HG02943 (cell line): ENCODE results near the gene AGPAT4.

Source experiments
- ATAC-seq: cut with Tn5 transposase; IDR thresholded peaks from one replicate; pipeline ENCODE4 v1.9.1; 2021; ENCODE audit warnings: mild to moderate bottlenecking, low read depth, moderate library complexity; ENCODE audit not compliant: unreplicated experiment

Gene AGPAT4

DNA sequence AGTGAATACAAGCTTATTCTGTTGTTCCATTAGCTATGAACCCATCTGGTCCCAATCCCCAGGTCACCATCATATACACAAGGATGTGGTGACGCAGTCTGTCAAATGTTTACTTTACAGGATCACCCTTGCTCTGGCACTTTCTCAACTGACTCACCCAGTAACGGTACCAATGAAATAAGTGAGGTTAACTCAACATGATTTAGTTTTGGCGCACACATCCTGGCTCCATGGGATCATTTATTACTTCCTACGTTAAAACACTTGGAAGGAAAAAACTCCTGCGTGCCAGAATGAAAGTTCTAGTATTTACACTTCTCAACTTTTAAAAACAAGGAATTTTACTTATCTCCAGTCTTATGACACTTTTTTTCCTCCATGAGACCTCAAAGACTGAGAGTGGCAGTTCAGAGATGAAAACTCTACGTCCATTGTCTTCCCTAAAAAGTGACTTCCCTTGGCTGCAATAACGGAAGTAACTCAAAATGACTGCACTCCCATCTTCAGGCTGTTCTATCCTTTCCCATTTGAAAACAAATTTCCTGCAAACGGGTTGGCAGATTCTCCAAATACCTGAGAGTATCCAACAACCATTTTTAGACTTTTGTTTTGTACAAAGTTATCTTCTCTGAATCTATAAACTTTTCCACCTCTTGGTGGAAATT lies 15.9 kb downstream of the AGPAT4 start:
- no peak for ATAC-seq

DNA sequence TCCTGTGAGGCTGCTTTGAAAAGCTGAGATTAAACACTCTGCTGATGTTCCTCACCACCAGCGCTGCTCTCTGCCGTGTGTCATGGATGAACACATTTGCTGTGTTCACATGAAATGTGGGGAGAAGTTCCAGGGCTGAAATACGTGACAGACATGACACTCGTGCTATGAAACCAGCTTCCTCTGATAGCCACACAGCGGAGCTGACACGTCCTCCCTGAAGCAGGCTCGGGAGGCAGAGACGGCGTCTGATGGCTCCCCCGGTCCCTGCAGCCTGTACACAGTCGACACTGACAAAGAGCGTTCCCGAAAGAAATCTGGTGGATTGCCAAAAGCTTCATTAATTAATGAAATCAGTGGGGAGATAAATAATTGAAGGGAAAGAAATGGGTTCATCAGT lies 17.5 kb downstream of the AGPAT4 start:
- no peak for ATAC-seq

DNA sequence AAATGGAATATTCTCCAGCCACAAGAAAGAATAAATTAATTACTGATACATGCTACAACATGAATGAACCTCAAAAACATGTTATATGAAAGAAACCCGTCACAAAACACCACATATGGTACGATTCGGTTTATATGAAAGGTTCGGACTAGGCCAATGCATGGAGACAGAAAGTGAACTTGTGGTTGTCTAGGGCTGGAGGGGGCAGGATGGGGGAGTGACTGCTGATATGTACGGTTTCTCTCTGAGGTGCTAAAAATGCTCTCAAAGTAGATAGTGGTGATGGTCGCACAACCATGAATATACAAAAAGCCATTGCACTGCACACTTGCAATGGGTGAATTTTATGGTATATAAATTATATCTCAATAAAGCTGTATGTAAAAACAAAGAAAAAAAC lies 18.3 kb downstream of the AGPAT4 start:
- ATAC-seq = no peak

DNA sequence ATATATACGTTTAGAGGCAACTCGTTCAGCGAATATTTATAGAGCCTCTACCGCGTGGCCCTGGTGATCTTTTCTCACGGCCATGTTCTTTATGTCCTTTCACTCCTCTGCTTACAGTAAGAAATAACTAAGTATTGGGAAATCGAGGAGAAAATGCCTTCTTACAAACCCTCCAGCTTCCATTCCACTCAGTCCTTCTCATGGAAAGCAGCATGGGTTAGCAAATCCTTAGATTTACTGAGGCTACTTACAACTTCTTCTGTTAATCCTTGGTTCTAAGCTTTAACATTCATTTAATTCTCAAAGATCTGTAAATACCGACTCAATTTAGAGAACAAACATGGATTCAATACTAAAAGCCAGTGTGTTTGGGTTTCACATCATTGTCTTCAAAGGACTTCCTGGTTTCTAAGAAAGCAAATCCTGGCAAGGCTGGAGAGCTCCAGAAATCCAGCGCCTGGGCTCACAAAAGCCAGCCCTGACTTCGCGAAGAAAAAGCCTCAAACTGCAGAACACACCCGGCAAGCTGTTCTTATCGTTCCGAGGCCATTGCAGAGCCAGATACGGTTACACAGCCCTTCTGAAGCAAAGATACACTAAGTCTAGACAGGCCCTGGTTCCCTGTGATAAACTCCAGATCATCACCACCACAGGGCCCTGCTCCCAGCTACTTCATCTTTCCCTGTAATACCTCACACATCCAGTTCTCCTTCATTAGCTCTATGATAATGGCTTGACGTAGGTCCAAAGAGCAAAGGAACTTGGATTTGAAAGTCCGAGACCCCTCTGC lies 19.2 kb downstream of the AGPAT4 start:
- no peak for ATAC-seq

DNA sequence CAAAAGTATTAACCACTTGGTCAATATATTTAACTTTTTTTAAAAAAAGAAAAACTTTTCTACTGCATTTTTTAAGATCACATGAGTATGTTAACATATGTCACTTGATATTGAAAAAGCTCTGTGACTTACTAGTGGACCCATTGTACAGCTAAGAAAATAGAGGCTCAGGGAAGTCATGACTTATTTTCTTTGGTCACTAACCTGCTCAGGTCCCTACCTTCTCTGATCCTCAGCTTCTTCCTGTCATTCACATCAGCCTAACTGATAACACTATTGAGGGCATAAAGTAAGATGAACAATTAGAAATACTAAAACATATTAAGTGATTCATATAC lies 19.8 kb downstream of the AGPAT4 start:
- ATAC-seq = no peak

DNA sequence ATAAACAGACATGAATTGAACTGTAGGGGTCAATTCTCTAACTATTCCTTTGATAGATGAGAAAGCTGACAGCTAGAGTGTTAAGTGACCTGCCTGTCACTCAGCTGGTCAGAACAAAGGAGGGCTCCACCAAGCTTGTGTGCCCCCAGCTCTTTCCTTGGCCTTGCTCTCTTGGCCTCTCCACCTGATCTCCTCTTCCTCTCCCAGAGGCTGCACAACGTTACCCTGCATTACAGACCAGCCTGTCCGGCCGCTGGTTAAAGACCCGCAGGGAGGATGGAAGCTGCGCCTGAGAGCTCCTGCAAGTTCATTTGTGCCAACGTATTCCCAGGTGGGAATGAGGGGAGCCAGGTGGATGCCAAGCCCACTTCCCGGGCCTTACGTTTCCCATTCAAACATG lies 22.5 kb downstream of the AGPAT4 start:
- no peak for ATAC-seq

DNA sequence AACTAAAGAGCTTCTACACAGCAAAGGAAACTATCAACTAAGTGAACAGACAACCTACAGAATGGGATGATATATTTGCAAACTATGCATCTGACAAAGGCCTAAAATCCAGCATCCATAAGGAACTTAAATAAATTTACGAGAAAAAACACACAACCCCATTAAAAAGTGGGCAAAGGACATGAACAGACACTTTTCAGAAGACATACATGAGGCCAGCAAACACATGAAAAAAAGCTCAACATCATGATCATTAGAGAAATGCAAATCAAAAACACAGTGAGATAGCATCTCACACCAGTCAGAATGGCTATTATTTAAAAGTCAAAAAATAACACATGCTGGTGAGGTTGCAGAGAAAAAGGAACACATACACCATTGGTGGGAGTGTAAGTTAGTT lies 24.5 kb downstream of the AGPAT4 start:
- ATAC-seq = no peak

DNA sequence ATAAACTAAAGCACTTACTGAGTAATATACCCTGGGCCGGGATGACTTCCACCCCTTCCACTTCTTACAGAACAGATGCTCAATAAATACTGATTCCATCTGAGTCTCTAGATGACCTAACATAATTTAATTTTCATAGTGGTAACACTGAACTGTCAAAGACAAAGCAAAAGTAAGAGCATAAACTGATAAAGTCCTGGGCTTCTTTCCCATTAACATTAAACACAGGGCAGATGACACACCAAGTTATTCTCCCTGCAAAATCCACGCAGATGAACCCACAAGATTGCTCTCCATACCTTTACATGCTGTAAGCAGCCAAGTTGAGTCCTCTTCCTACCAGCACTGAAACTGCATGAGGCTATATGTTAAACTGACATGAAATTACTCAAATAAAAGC lies 27.1 kb downstream of the AGPAT4 start:
- ATAC-seq = no peak

DNA sequence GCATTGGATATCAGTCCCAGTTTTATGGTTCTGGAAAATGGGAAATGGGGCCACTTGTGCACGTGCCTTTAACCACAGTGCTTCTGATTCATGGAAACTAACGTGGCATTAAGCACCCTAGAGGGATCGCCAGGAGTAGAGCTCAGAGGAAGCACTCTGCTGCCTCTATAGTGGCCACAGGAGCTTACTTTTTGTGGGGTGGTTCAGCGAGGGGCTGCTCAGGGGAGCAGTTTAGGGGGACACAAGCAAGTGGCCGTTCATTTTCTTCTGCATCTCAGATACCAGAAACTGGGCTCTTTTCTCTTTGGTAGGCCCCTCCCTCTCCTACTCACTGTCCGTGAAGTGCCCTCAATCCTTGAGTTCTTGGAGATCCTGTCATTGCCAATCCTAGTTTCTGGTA lies 28.5 kb downstream of the AGPAT4 start:
- ATAC-seq = no peak

DNA sequence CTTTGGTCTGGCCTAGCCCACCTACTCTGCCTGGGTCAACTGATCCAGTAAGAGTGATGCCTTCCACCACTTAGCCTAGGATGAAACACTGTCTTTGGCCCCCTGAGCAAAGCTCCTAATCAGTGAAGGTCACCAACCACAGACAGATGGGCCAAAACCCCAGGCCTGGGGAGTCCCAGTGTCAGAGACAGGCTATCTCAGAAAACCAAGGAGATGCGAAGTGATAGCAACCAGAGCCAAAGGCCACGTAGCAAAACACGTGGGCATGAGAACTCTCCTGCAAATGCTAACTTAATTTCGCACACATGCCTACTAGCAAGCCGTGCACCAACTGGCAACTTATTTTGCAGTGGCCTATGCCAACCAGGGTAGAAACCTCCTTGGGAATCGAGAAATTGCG lies 29.1 kb downstream of the AGPAT4 start:
- ATAC-seq = no peak

DNA sequence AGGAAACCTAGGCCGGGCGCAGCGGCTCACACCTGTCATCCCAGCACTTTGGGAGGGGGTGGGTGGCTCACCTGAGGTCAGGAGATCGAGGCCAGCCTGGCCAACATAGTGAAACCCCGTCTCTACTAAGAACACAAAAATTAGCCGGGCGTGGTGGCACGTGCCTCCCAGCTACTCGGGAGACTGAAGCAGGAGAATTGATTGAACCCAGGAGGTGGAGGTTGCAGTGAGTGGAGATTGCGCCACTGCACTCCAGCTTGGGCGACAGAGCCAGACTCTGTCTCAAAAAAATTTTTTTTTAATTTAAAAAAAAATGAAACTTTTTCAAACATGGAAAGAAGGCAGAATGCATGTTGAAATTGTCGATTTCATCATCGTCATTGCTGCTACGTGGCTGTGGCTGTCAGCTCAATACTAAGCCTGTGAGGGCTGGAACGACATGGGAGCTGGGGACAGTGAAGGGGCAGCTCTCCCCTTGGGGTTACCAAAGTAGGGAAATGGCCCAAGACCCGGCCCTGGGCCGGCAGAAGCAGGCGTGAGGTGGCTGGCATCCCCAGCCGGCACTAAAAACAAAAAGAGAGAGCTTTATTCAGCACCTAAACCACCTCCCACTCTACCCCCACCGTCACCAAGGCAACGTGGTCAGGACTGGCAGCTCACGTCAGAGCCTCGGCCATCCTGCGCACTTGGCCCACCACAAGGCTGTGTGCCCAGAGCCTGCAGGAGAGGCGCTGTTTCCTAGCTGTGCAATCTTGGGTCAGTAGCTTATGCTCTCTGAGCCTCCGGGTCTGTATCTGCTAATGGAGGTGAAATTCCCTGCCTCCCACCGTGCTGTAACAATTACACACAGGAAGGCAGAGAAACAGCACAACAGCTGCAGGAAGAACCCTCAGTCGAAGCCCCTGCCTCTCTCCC lies 30.8 kb downstream of the AGPAT4 start:
- ATAC-seq = no peak

DNA sequence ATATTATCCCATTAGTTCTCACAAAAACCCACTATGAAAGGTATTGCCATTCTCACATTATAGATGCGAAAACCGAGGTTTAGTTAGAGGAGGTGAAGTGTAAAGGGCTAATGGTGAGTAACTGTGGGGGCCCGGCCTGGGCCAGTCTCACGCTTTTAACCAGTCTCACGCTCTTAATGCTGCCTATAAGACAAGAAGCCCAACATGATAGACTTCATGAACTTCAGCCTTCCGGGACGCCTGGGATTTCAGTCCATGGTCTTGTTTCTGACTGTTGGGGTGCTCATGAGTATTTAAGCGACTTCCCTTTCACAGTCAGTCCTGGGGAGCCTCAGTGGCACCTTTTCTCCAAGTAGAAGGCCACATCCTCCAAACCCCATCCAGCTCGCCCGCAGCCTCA lies 31.7 kb downstream of the AGPAT4 start:
- ATAC-seq = no peak

DNA sequence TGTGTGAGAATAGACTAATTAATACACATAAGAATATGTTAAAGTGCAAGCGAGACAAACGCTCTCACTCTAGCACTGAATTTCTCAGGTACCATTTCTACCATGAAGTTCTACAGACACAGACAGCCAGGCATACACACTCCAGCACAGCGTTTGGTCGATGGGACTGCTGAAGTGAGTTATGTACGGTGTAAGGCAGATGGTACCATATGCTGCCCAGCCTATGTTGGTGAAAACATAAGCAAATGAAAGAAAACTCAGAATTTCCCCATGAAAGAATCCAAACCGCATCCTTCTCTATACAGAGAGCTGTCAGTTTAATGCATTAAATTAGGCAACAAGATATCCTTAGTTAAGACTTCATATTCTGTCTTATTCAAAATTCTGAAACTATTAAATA lies 34.9 kb downstream of the AGPAT4 start:
- no peak for ATAC-seq

DNA sequence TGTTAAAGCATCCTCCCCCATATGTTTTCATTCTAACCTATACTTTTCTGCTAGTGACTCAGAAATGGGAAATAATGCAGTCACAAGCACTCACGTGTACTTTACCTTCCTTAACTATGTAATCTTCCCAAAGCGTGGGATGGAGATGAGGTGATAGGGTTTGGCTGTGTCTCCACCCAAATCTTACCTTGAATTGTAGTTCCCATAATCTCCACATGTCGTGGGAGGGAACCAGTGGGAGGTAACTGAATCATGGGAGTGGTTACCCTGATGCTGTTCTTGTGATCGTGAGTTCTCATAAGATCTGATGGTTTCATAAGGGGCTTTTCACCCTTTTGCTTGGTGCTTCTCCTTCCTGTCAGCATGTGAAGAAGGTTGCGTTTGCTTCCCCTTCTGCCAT lies 35.4 kb downstream of the AGPAT4 start:
- no peak for ATAC-seq

DNA sequence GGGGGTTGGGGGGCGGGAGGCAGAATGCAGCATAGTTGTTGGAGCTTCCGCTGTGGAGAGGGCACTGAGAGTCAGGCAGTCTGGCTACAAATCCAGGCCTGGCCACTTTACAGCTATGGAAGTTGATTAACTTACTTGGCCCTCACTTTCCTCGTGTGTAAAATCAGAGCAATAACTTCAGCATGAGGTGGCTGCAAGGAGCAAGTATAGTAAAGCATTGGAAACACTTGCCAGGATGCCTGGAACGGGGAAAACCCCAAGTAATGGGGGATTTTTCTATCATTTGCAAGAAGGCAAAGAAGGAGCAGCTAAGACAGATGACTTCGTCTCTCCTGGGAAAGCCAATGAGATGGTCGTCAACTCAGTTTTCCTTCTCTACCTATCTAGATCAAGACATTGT lies 35.8 kb downstream of the AGPAT4 start:
- ATAC-seq = no peak

DNA sequence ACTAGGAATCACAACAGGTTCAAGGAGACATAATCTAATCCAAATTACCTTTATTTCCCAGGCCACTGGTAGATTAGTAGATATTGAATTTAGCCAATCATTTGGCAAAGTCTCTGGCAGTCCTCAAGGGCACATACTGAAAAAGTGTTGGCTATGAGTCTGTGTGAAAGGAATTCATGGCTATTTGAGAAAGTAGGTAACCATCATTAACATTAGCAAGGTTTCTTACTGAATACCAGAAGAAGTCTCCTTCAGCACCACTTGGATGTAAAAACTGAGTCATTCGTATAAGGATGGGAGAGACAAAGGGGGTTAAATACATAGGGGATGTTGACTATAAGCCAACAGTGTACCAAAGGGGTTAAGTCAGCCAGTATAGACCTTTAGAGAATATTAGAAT lies 36.7 kb downstream of the AGPAT4 start:
- ATAC-seq = no peak

DNA sequence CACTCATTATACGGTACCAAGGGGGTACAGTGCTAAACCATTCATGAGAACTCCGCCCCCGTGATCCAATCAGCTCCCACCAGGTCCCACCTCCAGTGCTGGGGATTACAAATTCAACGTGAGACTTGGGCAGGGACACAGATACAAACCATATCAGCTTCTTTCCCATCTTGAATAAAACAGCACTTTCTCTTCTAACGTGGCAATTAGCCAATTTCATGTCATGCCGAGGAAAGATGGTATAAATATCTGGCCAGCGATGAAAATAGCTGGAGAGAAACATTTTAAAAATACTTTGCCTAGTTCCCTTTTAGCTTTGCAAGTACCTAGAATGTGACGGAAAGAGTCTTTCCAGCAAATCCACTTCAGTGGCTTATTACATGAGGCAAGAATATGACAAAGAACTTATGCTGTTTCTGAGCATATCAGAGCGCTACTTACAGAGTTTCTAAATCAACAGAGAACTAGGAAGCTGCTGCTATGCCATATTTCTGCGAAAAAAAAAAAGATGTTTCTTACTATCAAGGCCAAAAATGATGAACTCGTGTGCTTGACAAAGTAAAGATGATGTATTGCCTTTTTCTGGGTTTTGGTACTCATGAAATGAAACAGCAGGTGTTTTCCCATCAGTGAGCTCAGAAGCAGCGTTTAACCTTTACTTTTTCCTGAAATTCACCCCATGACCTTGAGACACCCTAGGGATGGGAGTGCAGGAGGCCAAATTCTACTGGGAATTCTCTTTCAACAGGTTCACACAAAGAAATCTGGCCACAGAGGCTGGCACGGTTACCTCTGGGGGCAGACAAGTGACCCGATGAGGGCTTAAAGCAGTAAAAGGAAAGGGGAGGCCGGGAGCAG lies 37.9 kb downstream of the AGPAT4 start:
- no peak for ATAC-seq

DNA sequence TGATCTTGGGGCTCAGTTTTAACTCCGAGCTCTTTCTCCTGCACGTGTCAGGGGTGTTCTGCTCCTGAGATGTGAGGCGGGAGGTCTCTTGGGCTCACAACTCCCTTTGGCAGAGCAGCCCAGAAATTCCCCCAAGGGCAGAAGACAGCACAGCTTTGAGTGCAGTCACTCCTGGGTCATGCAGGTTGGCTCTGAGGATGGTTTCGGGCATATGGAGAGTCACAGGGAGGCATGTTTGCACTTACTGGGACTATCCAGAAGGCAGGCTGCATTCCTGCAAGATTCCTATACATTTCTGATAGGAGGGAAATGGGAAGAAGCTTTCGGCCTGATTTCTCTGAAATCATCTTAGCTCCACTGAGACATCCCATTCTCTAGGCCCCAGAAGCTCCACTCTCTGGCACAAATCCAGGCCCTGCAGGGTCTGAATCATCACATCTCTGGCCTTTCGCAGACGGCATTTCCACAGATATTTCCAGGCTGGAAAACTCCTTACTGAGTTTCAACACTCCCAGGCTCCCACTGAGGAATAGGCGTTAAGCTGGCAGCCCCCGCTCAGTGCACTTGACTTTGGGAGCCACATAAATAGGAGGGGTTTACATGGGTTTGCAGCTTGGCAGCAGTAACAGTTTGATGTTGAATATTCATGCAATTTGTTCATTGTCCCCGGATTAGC lies 39.7 kb downstream of the AGPAT4 start:
- ATAC-seq = no peak

DNA sequence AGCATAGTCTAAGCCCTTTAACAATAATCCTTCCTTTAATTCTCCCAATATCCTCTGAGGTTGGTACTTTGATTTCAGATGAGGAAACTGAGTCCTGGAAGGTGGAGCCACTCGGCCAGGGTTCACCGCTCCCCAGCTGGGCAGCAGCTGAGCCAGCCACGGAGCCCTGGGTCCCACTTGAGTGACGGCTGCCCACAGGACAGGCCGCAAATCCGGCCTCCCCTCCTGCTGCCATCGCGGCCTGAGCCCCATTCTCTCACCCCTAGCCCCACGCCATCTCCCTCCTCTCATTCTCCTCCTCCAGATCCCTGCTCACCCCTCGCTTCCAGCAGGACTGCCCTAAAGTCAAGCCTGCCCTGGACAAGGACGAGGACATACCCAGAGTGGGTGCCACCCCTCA lies 41.4 kb downstream of the AGPAT4 start:
- ATAC-seq = no peak

DNA sequence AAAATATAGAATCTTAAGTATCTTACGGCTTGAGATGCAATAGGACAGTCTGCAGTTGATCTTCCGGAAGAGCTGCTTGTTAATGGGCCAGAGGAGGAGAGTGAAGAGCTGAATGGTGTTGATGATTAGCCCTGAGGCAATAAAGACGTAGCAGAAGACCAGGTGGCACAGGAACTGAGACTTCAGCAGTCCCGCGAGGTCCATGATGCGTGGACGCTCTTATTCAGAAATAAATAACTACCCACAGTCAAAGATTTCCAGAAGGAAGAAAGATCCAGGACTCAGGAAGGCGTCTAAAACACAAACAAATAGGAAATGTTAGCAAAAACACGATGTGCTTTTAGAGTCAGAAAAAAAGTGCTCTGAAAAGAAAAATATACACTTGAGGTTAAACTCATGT lies 41.9 kb downstream of the AGPAT4 start:
- no peak for ATAC-seq
